ENCODE results near the gene TRIM7. TPM values are rescaled to one million over a fixed set of nuclear protein-coding genes. Genes with fewer than 3 reads are reported as not detected.
A peak's percentile ranks its signal among the peaks of the same experiment; 100 is the strongest.
"Not testable (repeated sequence)": the region's sequence is repeated elsewhere in the genome, so short reads cannot be mapped to it uniquely, and the experiment has no call there.

TRIM7 gene
- total and polyA plus RNA-seq, 7 donors: 10.4 to 42.6 (median 28.8) TPM

DNA sequence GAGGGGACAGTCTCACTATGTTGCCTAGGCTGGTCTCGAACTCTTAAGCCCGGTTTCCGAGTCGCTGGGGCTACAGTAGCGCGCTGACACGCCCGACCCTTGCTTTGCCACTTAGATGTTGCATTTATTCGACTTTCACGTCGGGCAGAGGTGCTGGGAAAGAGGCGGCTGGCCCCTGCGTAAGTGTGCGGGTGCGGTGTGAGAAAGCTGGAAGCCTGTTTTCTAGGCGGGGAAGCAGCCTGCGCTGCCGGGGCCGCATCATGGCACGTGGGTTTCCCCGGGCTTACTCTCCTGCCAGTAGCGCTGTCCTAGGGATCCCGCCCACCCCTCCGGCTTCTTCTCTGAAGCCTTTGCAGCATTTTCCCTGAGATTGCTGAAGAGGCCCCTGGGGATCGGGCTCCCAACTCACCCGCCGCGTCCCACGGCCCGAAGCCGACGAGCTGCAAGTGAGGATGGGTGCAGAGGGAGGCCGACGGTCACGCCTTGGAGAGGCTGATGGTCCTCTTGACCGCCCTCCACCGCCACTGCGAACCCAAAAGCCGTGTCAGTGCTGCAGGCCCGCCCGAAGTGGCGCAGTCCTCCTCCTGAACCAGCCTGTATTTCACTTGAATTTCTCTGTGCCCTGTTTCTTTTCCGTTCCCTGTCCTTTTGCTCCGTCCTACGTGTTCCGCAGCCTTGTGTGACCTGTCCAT, 12.3 kb upstream of the TRIM7 start:
- H3K4me1 ChIP-seq: peaks cover 25% of the 10 kb centered on the region
- intact Hi-C loops (cut with DNase I): no loop called here
- ATAC-seq (peak; percentile 17 to 50 (median 25)), DNase-seq (peak; percentile 58 to 75)
- peak overlapping the region; percentile 75 for H3K27ac ChIP-seq
- TF ChIP-seq, protein P1, sequence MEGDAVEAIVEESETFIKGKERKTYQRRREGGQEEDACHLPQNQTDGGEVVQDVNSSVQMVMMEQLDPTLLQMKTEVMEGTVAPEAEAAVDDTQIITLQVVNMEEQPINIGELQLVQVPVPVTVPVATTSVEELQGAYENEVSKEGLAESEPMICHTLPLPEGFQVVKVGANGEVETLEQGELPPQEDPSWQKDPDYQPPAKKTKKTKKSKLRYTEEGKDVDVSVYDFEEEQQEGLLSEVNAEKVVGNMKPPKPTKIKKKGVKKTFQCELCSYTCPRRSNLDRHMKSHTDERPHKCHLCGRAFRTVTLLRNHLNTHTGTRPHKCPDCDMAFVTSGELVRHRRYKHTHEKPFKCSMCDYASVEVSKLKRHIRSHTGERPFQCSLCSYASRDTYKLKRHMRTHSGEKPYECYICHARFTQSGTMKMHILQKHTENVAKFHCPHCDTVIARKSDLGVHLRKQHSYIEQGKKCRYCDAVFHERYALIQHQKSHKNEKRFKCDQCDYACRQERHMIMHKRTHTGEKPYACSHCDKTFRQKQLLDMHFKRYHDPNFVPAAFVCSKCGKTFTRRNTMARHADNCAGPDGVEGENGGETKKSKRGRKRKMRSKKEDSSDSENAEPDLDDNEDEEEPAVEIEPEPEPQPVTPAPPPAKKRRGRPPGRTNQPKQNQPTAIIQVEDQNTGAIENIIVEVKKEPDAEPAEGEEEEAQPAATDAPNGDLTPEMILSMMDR (IDR thresholded peaks at IDR 0.05): no peak
- WGBS, 3 donors: 3 to 7% (median 4%) methylated on average over 45 to 46 of the region's 46 CpGs
- no peaks in the 10 kb centered on the region for H3K9me3 ChIP-seq
- H3K27me3 ChIP-seq (ENCODE audit: insufficient read depth in 3 of 3, low read length in 2 of 3): no peaks in the 10 kb centered on the region
- peak overlapping the region; percentile 66 for H3K4me3 ChIP-seq
- no peaks in the 10 kb centered on the region for H3K36me3 ChIP-seq (ENCODE audit: insufficient read depth in 1 of 2, low read depth in 1 of 2)

DNA sequence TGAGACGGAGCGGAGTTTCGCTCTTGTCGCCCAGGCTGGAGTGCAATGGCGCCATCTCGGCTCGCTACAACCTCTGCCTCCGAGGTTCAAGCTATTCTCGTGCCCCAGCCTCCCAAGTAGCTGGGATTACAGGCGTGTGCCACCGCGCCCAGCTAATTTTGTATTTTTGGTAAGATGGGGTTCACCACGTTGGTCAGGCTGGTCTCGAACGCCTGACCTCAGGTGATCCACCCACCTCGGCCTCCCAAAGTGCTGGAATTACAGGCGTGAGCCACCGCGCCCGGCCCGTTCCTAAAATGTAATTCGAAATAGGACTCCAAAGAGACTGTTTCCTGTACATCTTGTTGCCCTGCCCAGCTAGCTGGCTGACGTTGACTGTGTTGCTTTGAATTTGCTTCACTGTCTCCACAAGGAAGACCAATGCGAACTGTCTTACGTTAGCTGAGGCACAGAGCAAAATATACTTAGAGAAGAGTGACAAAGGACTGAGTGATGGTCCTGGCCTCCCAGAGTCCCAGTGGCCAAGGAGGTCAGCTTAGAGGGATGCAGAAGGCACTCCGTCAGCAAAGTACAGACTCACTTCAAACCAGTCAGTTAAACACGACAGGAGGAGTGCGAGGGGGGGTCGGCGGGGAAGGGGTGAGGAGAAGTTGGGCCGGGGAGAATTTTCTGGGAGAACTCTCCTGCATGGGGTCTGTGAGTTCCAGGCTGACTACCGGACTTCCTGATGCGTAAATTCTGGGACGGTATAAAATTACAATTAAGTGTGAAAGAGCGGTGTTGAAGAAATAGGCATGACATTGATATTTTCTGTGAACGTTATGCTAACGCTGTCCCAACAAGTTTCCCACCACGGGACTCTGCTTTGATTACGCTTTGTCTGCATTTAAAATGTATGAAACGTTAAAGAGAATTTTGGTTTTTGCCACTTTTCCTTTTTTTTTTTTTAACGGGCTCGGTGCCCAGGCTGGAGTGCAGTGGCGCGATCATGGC, 11.3 kb upstream of the TRIM7 start:
- DNase-seq (no peak), ATAC-seq (peak in 1 of 4 donors; percentile 25)
- Histone ChIP-seq H3K9me3 (no peaks in the 10 kb centered on the region), H3K4me1 (peaks cover 33% of the 10 kb centered on the region), H3K27me3 (ENCODE audit: insufficient read depth in 3 of 3, low read length in 2 of 3) (no peaks in the 10 kb centered on the region), H3K36me3 (ENCODE audit: insufficient read depth in 1 of 2, low read depth in 1 of 2) (no peaks in the 10 kb centered on the region), H3K4me3 (peak overlapping the region; percentile 66), H3K27ac (peak overlapping the region; percentile 75)
- intact Hi-C loops (cut with DNase I): no loop called here
- 14 to 31% (median 27%) methylated on average over 44 of the region's 44 CpGs for WGBS, 3 donors
- TF ChIP-seq, protein P1 (IDR thresholded peaks at IDR 0.05): no peak

DNA sequence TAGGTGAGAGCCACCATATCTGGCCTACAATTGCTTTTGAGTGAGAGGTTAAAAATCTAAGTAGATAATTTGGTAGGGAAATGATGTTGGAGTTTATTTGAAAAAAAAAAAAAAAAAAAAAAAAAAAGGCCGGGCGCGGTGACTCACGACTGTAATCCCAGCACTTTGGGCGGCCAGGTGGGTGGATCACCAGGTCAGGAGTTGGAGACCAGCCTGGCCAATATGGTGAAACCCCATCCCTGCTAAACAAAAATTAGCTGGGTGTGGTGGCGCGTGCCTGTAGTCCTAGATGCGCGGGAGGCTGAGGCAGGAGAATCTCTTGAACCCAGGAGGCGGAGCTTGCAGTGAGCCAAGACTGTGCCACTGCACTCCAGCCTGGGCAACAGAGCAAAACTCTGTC, 9.3 kb upstream of the TRIM7 start:
- DNase-seq; intact Hi-C loops (cut with DNase I); H3K9me3 ChIP-seq; H3K27me3 ChIP-seq (ENCODE audit: insufficient read depth in 3 of 3, low read length in 2 of 3); ATAC-seq; H3K4me3 ChIP-seq; H3K36me3 ChIP-seq (ENCODE audit: insufficient read depth in 1 of 2, low read depth in 1 of 2): not testable (repeated sequence)
- 71 to 96% (median 88%) methylated on average over 10 of the region's 10 CpGs for WGBS, 3 donors
- H3K4me1 ChIP-seq: peaks cover 38% of the 10 kb centered on the region
- H3K27ac ChIP-seq: peak overlapping the region; percentile 75

DNA sequence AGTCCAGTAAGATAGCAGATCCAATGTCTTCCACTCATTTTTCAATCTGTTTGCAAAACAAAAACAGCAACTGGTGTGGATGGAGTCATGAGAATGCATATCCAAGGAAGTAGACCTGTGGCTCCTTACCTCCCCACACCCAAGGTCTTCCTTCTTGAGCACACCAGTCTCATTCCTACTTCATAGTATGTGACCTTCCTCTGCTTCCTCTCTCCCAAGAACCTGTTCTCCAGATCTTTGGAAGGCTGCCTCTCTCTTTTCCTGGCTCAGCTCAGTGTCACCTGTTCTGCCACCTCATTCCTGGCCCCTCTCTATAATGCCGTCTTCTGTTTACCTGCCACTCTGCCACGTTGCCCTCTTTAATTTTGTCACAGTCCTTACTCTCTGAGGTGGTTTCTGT, 7.9 kb upstream of the TRIM7 start:
- Histone ChIP-seq H3K27ac (peak overlapping the region; percentile 75), H3K9me3 (no peaks in the 10 kb centered on the region), H3K4me3 (peak overlapping the region; percentile 31), H3K36me3 (ENCODE audit: insufficient read depth in 1 of 2, low read depth in 1 of 2) (no peaks in the 10 kb centered on the region), H3K4me1 (peaks cover 38% of the 10 kb centered on the region), H3K27me3 (ENCODE audit: insufficient read depth in 3 of 3, low read length in 2 of 3) (no peaks in the 10 kb centered on the region)
- TF ChIP-seq, protein P1 (IDR thresholded peaks at IDR 0.05): no peak
- ATAC-seq (peak in 3 of 4 donors; percentile 9 to 44 (median 26)), DNase-seq (no peak)
- WGBS, 3 donors: 18 to 42% (median 29%) methylated on average over 2 of the region's 2 CpGs
- intact Hi-C loops (cut with DNase I): no loop called here

DNA sequence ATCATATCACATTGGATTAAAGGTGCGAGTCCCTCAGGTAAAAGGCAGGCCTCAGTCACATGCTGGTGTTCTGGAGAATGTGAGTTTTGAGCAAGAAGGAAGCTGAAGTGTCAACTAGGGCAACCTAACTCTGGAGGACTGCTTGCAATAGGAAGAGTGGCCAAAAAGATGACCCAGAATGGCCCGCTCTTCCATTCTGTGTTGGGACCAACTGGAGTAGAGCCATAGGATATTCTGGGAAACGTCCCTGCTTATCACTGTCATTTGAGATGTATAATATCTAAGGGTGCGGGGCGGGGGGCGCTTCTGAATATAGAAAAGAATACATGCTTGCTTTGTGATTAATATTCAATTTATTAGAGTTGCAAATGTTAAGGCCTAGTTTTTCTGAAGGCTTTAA, 7.1 kb upstream of the TRIM7 start:
- H3K4me1 ChIP-seq: peaks cover 33% of the 10 kb centered on the region
- 31 to 41% (median 32%) methylated on average over 6 of the region's 6 CpGs for whole genome bisulfite sequencing, 3 donors
- H3K27me3 ChIP-seq (ENCODE audit: insufficient read depth in 3 of 3, low read length in 2 of 3): no peaks in the 10 kb centered on the region
- H3K9me3 ChIP-seq: no peaks in the 10 kb centered on the region
- ATAC-seq (peak in 3 of 4 donors; percentile 35 to 66 (median 60)), DNase-seq (peak in 1 of 2 donors; percentile 47)
- intact Hi-C loops (cut with DNase I): no loop called here
- TF ChIP-seq, protein P1 (IDR thresholded peaks at IDR 0.05): no peak
- no peaks in the 10 kb centered on the region for H3K36me3 ChIP-seq (ENCODE audit: insufficient read depth in 1 of 2, low read depth in 1 of 2)
- peak overlapping the region; percentile 31 for H3K4me3 ChIP-seq
- peak overlapping the region; percentile 75 for H3K27ac ChIP-seq
